ENCODE measurements around the gene DSE.

Gene DSE

GRCh38 chr6:116436586-116436985 is 65.8 kb downstream of the DSE start:
- TF ChIP-seq, protein P1, sequence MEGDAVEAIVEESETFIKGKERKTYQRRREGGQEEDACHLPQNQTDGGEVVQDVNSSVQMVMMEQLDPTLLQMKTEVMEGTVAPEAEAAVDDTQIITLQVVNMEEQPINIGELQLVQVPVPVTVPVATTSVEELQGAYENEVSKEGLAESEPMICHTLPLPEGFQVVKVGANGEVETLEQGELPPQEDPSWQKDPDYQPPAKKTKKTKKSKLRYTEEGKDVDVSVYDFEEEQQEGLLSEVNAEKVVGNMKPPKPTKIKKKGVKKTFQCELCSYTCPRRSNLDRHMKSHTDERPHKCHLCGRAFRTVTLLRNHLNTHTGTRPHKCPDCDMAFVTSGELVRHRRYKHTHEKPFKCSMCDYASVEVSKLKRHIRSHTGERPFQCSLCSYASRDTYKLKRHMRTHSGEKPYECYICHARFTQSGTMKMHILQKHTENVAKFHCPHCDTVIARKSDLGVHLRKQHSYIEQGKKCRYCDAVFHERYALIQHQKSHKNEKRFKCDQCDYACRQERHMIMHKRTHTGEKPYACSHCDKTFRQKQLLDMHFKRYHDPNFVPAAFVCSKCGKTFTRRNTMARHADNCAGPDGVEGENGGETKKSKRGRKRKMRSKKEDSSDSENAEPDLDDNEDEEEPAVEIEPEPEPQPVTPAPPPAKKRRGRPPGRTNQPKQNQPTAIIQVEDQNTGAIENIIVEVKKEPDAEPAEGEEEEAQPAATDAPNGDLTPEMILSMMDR (IDR thresholded peaks at IDR 0.05; ENCODE audit: insufficient read depth, missing control alignments), result no peak
- FAIRE-seq (no peak), DNase-seq (ENCODE audit: insufficient read length, low spot score) (no peak)

DNA sequence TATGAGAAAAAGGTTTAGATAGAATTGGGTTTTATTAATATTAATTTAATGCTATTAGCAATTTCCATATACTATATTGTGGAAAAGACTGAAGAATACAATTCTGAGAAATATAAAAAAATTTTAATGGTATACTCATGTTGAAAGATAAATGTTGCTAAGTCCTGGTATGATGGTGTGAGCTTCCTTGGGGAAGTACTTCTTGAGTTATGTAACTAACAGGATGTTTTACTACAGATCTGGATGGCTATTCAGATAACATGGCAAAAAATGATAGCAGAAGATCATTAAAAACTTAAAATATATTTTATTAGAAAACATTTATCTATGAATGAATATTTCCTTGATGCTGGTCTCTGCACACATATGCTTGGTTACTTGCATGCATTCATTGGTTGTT is 66.9 kb downstream of the DSE start:
- FAIRE-seq, result no peak

GRCh38 chr6:116438590-116439448 is 68.1 kb downstream of the DSE start:
- no peak for FAIRE-seq
- TF ChIP-seq, protein P1 (IDR thresholded peaks at IDR 0.05; ENCODE audit: insufficient read depth, missing control alignments), result no peak
- no peak for DNase-seq (ENCODE audit: insufficient read length, low spot score)

More for the DNA sequence above, 66.9 kb downstream of the DSE start:
- TF ChIP-seq, protein P1 (IDR thresholded peaks at IDR 0.05; ENCODE audit: insufficient read depth, missing control alignments), result no peak
- no peak for DNase-seq (ENCODE audit: insufficient read length, low spot score)

DNA sequence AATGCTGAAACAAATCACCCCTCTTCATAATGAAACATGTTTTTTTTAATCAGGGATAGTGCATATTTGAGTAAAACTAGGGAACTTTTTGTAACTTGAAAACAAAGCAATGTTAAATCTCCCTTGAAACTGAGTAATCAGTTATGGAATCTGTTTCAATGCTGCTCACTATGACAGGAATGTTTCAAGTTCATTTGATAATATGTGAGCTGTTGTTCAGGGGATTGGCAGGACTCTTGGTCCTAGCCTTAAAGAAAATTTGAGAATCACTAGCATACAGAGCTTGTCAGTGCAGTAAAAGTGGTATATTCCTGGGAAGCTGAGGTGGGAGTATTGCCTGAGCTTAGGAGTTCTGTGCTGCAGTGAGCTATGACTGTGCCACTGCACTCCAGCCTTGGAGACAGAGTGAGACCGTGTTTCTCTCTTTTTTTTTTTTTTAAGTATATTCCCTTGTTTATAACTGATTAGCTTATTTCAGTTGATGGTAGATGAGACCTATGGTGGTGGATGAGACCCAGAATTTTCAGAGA is 68.8 kb downstream of the DSE start:
- TF ChIP-seq, protein P1 (IDR thresholded peaks at IDR 0.05; ENCODE audit: insufficient read depth, missing control alignments), result no peak
- FAIRE-seq, result no peak
- no peak for DNase-seq (ENCODE audit: insufficient read length, low spot score)

DNA sequence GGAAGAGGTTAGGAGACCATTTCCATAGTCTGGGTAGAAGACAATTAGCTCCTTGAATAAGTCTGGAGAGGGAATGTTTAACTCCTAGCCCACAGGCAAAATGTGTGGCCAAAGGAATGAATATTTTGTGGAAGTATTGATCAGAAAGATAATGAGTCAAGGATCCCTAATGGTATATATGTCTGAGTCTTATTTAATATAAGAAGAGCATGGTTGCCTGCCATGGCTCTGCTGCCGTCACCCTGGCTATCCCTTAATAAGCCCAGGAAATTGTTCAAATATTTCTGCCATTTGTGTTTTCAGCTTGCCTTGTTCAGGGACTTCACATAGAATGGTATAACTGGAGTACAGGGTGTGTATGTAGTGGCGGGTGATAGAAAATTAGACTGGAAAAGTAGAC is 72.4 kb downstream of the DSE start:
- TF ChIP-seq, protein P1 (IDR thresholded peaks at IDR 0.05; ENCODE audit: insufficient read depth, missing control alignments), result no peak
- DNase-seq (ENCODE audit: insufficient read length, low spot score) (no peak), FAIRE-seq (no peak)

DNA sequence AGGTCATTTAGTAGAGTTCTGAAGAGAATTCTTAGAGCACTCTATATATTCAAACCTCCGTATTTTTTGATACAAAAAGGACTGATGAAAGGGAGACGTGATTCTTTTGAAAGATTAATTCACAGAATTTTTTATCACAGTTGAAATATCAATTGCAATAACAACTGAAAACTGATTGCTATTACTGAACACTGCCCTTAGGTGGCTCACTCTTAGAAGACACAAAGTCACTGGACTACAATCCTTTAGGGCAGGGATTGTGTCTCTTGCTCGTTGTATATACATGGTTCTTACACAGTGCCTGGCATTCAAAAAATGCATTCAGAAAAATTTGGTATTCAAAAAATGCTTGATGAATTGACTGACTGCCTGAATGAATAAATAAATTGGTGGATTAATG is 73.3 kb downstream of the DSE start:
- TF ChIP-seq, protein P1 (IDR thresholded peaks at IDR 0.05; ENCODE audit: insufficient read depth, missing control alignments), result peak; percentile 40
- DNase-seq (ENCODE audit: insufficient read length, low spot score) (no peak), FAIRE-seq (peak; percentile 21)

DNA sequence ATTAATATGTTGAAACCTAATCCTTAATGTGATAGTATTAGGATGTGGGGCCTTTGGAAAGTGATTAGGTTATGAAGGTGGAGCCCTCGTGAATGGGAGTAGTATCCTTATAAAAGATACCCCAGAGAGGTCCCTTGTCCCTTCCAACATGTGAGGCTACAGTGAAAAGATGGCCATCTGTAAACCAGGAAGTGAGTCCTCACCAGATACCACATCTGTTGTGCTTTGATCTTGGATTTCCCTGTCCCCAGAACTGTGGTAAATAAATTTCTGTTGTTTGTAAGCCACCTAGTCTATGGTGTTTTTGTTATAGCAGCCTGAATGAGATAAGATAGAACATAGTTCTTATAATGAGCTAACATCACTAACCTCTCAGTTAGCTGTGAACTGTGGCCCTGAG is 73.8 kb downstream of the DSE start:
- DNase-seq (ENCODE audit: insufficient read length, low spot score) (no peak), FAIRE-seq (no peak)
- TF ChIP-seq, protein P1 (IDR thresholded peaks at IDR 0.05; ENCODE audit: insufficient read depth, missing control alignments), result no peak
